ENCODE results near the gene RASL10A.

DNA sequence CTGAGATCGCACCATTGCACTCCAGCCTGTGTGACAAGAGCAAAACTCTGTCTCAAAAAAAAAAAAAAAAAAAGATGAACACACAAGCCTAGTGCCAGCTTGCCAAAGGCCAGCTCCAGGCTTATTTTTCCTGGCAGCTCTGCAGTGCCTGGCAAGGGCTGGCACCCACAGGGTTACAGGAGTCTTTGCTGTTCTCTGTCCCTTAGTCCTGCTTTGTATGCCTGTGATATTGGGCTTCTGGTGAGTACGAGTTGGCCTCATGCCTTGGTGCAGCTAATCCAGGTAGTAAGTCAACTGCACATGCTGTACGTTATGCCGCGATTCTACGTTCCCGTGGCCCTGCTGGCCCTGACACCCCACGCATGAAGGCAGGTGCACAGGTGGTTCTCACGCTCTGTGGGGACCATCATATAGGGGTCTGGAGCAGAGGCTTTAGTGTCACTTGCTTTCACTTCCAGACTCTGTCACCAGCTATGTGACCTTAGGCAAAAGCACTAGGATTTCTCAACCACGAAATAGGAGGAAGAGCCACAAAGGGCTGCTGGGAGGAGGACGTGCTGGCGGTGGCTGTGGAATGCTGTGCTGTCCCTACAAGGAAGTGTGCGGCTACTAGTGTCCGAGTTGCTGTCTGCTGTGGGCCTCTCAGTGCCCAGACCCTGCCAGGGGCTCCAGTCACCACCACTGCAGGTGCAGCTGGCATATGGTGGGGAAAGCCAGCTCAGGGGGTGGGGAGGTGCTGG lies 21.4 kb upstream of the RASL10A start:
- no peak for TF ChIP-seq POLR2AphosphoS5 (IDR thresholded peaks at IDR 0.05; ENCODE audit: low read depth, low read length)
- TF ChIP-seq, protein P1, sequence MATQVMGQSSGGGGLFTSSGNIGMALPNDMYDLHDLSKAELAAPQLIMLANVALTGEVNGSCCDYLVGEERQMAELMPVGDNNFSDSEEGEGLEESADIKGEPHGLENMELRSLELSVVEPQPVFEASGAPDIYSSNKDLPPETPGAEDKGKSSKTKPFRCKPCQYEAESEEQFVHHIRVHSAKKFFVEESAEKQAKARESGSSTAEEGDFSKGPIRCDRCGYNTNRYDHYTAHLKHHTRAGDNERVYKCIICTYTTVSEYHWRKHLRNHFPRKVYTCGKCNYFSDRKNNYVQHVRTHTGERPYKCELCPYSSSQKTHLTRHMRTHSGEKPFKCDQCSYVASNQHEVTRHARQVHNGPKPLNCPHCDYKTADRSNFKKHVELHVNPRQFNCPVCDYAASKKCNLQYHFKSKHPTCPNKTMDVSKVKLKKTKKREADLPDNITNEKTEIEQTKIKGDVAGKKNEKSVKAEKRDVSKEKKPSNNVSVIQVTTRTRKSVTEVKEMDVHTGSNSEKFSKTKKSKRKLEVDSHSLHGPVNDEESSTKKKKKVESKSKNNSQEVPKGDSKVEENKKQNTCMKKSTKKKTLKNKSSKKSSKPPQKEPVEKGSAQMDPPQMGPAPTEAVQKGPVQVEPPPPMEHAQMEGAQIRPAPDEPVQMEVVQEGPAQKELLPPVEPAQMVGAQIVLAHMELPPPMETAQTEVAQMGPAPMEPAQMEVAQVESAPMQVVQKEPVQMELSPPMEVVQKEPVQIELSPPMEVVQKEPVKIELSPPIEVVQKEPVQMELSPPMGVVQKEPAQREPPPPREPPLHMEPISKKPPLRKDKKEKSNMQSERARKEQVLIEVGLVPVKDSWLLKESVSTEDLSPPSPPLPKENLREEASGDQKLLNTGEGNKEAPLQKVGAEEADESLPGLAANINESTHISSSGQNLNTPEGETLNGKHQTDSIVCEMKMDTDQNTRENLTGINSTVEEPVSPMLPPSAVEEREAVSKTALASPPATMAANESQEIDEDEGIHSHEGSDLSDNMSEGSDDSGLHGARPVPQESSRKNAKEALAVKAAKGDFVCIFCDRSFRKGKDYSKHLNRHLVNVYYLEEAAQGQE (IDR thresholded peaks at IDR 0.05; ENCODE audit: insufficient read depth in 1 of 2, low read depth in 2 of 2, low read length in 2 of 2), result no peak
- no peak for TF ChIP-seq TAF1 (IDR thresholded peaks at IDR 0.05; ENCODE audit: borderline replicate concordance, insufficient read depth, low read length)

Measured in PFSK-1 (cell line).